Stimulated activated CD4-positive, alpha-beta T cell treated with anti-CD3 and anti-CD28 coated beads, Interleukin-1b, Interleukin-23, amount 100 ng/mL, for 1 hour (primary cell): ENCODE measurements around the gene OR2T35.
"Not testable (repeated sequence)": the region's sequence is repeated elsewhere in the genome, so short reads cannot be mapped to it uniquely, and the experiment has no call there.

Source experiments
- DNase-seq, 2 donors: peaks; one replicate each; pipeline ENCODE4 v3.0.0-alpha.2; 2020; ENCODE audit warnings: low read depth in 2 of 2

The OR2T35 gene, protein sequence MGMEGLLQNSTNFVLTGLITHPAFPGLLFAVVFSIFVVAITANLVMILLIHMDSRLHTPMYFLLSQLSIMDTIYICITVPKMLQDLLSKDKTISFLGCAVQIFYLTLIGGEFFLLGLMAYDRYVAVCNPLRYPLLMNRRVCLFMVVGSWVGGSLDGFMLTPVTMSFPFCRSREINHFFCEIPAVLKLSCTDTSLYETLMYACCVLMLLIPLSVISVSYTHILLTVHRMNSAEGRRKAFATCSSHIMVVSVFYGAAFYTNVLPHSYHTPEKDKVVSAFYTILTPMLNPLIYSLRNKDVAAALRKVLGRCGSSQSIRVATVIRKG

DNA sequence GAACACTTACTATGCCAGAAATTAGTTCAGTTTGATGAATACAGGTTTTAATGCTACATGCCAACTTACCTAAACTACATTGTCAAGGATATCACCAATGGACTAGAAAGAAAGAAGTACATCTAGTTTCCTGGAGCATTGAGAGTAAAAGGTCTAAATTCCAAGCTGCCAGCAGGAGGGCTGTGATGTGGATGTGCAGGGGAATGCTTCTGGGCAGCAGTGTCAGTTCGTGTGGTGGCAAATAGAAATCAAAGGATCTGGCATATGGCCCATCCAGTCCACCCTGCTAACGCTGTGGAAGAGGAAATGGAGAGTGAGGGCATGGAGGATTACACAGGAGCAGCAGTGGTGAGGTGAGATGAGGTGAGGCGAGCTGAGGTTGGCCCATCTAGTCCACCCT, at the start of gene OR2T35:
Gene OR2T35 (minus strand): TSS at position 101 of the 400 bp plus-strand sequence. CDS start 6,020 bp downstream, outside the sequence.
- DNase-seq: not testable (repeated sequence)

DNA sequence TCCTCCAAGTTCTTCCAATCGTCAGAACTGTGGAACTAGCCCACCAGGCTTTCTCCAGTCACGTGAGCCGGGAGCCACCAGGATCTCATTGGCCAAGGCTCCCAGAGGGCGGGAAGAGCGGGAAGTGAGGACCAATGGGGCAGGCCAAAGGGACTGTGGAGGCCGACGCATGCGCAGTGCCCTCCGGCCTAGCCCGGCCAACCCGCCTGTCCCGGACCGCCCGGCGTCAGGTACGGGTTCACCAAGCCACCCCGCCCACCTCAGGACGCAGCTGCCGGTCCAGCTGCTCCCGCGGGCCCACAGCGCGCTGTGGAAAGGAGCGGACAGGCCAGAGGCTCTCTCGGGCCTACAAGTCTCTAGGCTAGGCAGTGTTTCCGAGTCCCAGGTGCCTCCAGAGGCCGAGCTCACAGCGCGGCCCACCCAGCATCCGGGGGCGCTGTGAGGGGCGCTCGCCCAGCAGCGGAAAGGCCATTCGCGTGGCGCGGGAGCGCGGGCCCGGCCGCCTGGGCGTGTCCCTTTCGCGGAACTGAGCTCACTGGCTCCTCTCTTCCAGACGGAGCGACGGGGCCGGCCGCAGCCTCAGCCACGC, 46.6 kb upstream of the OR2T35 start:
- no peak for DNase-seq

DNA sequence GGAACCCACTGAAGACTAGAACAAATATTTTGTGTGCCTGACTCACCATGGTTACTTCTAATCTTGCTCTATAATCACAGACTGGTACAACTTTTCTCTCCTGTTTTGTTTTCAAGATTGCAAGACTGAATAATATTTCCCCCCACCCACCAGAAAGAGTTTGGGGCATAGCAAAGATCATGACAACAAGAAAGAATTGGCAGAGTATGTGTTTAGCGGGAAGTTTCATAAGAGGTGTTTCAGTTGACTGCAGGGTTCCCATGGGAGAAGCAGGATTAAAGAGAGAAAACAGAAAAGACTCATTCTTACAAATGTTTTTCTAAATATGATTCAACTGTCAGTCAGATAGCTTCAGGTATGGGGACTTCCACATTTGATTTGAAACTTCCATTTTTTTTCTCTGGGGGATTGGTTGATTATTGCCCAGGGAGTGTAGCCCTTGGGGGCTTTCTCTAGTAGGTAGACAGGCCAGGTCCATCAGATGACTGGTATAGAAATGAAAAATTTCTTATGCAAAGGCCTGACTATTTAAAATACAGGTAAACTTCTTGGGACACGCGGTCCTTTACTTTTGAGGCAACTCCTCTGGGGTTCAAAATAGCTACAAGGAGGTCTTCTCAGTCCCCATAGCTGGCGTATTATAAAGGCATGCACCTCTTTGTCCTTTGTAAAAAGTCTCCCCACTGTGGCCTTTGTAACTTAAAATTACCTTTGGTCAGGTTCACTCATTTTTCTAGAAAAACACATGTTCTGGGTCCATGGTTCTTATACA, 43.6 kb upstream of the OR2T35 start:
- DNase-seq: no peak

DNA sequence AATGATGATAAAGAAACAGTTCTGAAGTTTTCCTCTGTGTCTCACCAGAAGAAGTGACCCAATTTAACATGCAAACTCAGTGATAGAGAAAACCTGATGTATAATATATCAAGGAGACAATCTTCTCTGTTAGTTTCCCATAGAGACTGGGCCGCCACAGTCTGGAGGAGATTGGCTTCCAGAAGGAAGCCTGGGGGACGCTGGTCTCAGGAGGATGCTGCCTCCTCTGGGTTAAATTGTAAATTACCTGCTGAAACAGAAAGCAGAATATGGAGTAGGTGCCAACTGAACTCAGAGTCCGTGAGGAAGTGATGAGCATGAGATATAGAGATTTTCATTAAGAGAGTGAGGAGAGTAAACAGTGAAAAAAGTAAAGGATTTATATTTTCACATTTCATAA, 41.7 kb upstream of the OR2T35 start:
- DNase-seq: no peak

DNA sequence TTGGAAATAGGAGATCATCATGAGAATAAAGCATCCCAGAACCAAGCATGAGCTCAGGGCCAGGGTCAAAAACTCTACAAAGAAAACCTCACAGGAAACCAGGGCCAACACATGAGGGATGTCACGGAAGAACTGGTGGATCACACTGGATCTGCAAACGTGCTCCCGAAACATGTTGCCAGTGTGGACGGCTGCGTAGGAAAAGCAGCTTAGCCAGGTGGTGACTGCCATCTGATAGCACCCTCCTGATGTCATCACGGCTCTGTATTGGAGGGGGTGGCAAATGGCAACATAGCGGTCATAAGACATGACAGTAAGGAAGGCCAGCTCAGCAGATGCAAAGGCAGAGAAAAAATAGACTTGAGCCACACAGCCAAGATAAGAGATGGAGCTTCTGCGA, 36.6 kb upstream of the OR2T35 start:
- no peak for DNase-seq

DNA sequence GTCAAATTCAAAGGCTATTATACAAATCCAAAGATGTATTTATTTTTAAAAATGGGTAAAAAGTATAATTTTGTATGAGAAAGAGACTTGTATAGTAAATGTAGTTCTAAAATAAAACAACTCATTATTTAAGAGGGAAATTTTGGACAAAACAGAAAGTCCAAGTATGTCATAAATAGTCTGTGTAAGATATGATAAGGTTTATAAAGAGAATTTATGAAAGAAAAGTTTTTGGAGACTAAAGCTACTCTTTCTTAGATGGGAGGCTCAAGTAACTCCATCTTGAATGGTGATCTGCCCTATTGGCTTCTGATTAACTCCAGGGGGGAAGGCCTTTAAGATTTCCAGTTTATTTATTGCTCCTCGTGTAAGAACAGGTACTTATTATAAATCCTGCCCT, 24.9 kb upstream of the OR2T35 start:
- DNase-seq: no peak

DNA sequence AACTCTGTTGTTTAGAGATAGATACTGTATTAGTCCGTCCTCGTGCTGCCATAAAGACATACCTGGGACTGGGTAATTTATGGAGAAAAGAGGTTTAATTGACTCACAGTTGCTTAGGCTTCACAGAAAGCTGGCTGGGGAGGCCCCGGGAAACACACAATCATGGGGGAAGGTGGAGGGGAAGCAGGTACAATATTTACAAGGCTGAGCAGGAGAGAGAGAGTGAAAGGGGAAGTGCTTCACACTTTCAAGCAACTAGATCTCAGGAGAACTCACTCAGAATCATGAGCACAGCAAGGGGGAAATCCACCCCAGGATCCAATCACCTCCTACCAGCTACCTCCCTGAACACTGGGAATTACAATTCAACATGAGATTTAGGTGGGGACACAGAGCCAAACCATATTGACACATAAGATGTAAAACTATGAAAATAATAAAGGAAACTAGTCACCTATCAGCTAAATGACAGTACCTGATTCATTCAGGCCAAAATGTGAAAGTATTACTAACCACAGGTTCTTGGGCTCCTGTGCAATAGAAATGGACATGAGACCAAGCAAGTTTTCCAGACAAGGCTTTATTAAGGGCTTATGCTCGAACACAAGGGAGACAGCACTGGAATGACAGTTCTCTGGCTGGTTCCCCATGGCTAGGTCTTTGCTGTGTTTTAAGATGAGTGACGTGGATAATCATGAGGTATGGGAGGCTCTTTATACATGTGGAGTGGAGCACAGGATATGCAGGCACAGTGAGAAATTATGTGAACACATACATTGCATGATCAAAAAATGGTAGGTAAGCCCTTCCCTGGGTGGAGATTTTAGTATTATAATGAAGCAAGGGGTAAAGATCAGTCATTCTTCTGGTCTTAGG, 18.6 kb upstream of the OR2T35 start:
- not testable (repeated sequence) for DNase-seq

DNA sequence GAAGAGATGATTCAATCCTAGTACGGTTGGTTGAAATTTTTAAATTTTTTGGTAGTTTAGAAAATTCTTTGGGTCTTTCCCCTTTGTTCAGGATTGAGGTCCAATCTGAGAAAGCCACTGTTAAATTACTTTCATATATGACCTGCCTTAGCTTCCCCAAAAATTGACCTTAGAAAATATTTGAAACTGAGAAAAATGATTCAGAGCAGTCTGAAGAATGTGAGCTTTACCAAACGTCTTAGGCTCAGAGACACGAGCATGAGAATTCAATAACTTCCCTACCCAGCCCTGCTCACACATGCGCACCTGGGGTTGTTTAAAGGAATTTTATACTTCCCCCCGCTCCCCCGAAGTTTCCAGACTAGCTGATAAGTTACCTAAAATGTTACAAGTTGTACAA, 11.7 kb upstream of the OR2T35 start:
- not testable (repeated sequence) for DNase-seq

DNA sequence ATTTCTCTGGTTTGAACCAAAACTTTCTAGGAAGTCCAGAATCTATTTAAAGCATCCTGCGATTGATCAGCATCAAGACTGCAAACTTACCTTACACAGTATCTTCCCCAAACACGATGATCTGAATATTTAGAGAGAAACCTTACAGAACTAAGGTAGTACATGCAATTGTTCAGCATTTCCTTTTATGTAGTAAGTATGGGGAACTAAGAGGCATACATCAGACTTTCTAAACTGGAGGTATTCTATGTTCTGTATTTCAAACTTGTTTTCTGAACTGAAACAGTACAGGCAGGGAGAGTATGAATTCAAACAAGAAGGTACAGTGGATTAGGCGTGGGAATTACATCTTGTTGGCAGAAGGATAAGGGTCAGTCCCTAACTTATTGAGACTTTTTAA, 10.3 kb upstream of the OR2T35 start, which contains the start of gene OR2T27:
Gene OR2T27 (minus strand): TSS at position 175 of the 400 bp plus-strand sequence. CDS start 4,644 bp downstream, outside the sequence.
- not testable (repeated sequence) for DNase-seq

DNA sequence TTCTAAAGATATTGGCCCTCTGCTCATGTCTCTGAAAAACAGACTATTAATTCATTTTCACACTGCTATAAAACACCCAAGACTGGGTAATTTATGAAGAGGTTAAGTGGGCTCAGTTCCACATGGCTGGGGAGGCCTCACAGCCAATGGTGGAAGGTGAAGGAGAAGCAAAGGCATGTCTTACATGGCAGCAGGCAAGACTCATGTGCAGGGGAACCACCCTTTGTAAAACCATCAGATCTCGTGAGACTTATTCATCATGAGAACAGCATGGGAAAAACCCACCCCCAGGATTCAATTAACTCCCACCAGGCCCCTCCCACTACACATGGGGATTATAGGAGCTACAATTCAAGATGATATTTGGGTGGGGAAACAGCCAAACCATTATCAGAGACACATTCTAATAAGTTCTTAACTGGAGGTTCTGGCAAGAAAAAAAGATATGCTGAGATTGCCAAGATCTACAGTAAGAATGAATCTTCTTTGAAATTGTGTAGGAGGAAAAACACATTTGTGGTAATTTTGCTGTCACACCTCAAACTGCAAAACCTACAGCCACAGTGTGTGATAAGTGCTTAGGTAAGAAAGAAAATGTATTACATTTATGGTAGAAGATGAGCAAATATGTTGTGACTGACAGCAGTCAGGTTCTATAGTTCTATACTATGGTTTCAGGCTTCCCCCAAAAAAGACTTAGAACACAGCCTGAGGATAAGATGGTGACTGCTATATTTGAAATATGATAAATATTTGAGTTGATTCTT, 3.9 kb upstream of the OR2T35 start:
- not testable (repeated sequence) for DNase-seq

DNA sequence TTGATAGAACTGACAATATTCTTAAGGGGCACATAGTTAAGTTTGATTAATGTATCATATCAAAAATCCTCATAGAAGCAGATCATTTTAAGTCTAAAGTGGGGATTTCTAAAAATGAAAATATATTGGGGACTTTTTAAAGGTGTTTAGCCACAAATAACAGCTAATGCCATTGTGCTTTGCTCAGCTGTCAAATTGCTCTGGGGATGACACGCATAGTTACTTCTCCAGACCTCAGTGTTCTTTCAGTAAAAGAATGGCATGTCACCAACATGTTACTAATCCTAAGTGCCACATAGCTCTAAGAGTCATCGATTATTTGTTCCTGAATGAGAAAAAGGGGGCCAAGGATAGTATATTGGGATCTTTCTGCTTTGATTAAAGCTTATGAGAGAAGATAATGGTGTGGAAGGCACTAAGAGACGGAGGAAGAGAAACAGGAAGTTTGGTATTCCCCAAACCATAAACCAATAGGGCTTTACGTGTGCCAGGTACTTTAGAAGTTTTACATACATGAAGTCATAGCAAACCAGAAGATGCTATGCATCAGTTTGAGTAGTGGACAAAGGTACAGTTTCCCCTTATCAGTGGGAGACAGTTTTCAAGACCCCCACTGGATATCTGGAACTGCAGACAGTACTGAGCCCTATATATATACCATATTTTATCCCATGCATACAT, 2.0 kb downstream of the OR2T35 start:
- not testable (repeated sequence) for DNase-seq

DNA sequence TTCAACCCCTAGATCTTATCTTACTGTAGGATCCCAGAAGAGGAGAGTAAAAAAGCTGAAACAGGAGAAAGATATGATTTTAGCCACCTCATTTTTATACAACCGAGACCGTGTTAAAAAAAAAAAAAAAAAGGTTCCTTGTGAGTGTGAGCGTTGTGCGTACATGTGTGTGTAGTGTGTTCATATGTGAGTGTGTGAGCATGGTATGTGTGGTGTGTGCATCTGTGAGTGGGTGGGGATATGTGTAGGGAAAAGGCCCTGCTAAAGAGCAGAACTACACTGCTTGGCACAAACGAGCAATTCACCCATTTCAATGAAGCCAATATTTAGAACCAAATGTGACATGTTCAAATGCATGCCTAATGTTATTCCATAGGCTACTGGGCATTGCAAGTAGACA, 3.5 kb downstream of the OR2T35 start:
- DNase-seq: not testable (repeated sequence)

DNA sequence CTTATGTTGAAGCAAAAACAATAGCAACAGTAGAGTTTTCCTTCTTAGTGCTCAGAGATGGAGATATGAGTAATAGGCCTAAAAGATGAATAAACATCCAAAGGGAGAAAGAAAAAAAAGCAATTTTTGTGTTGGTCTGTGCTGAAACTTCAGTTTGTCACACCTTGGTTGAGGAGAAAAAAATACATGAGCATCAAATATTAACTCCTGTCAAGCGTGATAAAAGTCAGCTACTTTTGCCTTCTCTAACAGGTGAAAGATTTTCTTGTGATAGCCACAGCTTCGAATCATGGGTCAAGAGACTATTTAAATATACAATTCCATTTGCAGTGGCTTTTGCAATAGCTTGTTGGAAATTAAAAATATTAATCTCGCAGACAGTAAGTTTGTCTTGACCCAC, 4.2 kb downstream of the OR2T35 start:
- DNase-seq: not testable (repeated sequence)

DNA sequence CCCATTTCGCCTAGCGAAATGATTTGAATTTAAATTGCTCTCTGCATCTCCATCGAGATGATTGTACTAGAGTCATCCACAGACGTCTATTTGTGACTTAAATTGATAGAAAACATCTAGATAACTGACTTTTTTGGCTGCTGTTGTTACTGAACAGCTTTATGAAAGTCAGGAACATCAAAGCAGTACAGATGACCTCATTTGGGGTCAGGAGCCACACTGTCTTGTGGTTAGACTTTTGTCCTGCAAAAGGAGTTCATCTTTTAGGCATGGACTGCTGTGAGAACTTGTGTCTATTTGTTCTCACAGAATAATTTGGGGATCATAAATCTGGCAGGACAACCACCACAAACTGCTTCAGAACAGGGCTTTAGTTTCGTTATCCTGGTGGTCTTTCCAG, 5.4 kb downstream of the OR2T35 start:
- not testable (repeated sequence) for DNase-seq

DNA sequence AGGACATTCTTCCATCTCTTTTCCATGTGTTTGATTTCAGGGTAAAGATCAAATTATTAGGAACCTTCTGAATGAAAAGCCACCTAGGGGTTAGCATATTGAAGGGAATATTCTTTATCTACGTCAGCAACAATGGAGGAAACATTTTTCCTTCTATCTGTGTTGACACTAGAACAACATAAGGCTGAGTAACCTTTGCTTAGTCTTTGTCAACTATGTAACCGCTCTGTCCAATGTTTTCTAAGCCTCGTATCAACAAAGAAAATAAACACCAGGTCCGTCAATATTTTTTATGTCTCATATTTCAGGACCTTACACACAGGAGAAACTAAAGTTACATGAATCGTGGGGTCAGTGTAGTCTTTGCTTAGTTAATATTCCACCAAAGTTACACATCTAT, 8.5 kb downstream of the OR2T35 start:
- DNase-seq: not testable (repeated sequence)

DNA sequence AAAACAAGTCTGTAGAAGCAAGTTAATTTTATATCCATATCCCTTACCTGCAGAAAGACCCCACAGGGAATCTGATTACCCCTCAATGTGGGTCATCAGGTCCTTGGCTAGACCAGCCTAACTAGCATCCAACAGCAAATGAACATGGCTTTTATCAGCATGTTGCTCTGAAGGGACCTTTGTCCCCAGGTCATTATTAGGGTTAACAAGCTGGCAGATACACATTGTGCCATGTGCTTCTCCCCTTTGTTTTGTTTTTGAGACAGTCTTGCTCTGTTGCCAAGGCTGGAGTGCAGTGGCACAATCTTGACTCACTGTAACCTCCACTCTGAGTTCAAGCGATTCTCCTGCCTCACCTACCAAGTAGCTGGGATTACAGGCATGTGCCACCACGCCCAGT, 10.1 kb downstream of the OR2T35 start, which contains the start of gene OR2T11:
Gene OR2T11 (minus strand): TSS at position 101 of the 400 bp plus-strand sequence. CDS start 7,963 bp downstream, outside the sequence.
- not testable (repeated sequence) for DNase-seq

DNA sequence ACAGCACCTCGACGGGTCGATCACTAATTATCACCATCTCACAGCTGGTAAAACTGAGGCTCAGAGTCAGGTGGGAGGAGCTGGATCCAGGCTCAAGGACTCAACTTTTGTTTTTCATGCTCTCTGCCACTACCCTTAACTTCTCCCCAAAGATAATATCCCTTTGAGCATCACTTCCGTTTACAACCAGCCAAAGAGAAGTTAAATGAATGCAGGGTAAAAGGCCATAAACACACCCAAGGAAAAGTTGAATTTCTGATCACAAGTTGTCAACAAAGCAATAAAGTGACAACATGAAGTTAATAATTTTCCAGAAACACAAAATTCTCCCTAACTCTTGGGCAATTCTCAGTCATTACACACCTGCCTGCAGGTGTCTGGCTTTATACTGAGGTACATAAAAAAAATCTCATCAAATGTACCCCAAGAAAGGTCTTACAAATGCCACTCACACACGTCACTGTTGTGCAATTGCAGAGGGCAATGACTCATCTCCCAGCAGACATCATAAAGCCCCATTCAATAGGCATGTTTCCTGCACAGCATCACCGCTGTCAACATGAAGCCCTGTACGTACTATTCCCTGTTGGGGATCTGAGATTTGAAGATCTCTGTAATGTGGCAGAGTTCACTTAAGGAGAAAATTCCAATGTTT, 13.6 kb downstream of the OR2T35 start:
- no peak for DNase-seq

DNA sequence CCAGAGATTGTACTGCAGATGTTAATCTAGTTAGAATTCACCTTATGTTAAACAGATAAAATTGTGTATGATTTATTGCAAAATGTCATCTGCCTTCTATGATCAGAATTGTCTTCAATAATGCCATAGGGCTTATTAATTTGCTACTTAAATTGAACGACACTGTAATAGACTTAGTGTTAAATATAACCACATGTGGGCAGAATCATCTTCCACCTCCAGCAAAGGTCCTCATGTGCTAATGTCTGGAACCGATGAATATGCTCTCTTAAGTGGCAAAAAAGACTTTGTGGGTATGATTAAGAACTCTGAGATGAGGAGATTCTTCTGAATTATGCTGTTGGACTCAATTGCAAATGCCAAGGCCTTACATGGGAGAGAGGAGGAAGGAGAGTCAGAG, 14.5 kb downstream of the OR2T35 start:
- no peak for DNase-seq
